ENCODE measurements around the gene SASH3. TPM values are rescaled to one million over a fixed set of nuclear protein-coding genes. Genes with fewer than 3 reads are reported as not detected.

Gene SASH3
- total RNA-seq, 6 experiments from 2014 or later: not detected

GRCh38 chrX:129768586-129769466 lies 10.9 kb upstream of the SASH3 start:
- no peak overlapping the region for H3K27ac Mint-ChIP-seq
- H3K36me3 Mint-ChIP-seq (ENCODE audit: low read depth): no peaks in the 10 kb centered on the region
- no peak for DNase-seq
- H3K4me1 Mint-ChIP-seq (ENCODE audit: low read depth): no peaks in the 10 kb centered on the region
- H3K9me3 Mint-ChIP-seq: no peaks in the 10 kb centered on the region
- TF ChIP-seq CTCF (IDR thresholded peaks at IDR 0.05): no peak
- peaks cover 2% of the 10 kb centered on the region; the same call in 1 of the 2 replicates for H3K27me3 Mint-ChIP-seq (ENCODE audit: insufficient read depth)
- no peak overlapping the region for H3K4me3 Mint-ChIP-seq

GRCh38 chrX:129769467-129770154 lies 10.1 kb upstream of the SASH3 start:
- Mint-ChIP-seq H3K9me3 (no peaks in the 10 kb centered on the region), H3K27me3 (ENCODE audit: insufficient read depth) (peaks cover 2% of the 10 kb centered on the region; the same call in 1 of the 2 replicates), H3K36me3 (ENCODE audit: low read depth) (no peaks in the 10 kb centered on the region), H3K4me3 (no peak overlapping the region), H3K4me1 (ENCODE audit: low read depth) (no peaks in the 10 kb centered on the region), H3K27ac (no peak overlapping the region)
- no peak for TF ChIP-seq CTCF (IDR thresholded peaks at IDR 0.05)
- no peak for DNase-seq

- no peaks in the 10 kb centered on the region for H3K36me3 Mint-ChIP-seq (ENCODE audit: low read depth)
- peaks cover 5% of the 10 kb centered on the region for H3K27me3 Mint-ChIP-seq (ENCODE audit: insufficient read depth)
- DNase-seq: no peak
- H3K4me1 Mint-ChIP-seq (ENCODE audit: low read depth): no peaks in the 10 kb centered on the region
- H3K9me3 Mint-ChIP-seq: no peaks in the 10 kb centered on the region
- no peak for TF ChIP-seq CTCF (IDR thresholded peaks at IDR 0.05)
- H3K27ac Mint-ChIP-seq: no peak overlapping the region
- H3K4me3 Mint-ChIP-seq: no peak overlapping the region
Measured at GRCh38 chrX:129771266-129771995, 8.3 kb upstream of the SASH3 start.

- no peak for DNase-seq
- no peak overlapping the region for H3K4me3 Mint-ChIP-seq
- TF ChIP-seq CTCF (IDR thresholded peaks at IDR 0.05): no peak
- H3K4me1 Mint-ChIP-seq (ENCODE audit: low read depth): no peaks in the 10 kb centered on the region
- no peaks in the 10 kb centered on the region for H3K9me3 Mint-ChIP-seq
- H3K27me3 Mint-ChIP-seq (ENCODE audit: insufficient read depth): peaks cover 6% of the 10 kb centered on the region
- no peaks in the 10 kb centered on the region for H3K36me3 Mint-ChIP-seq (ENCODE audit: low read depth)
- H3K27ac Mint-ChIP-seq: no peak overlapping the region
Measured at GRCh38 chrX:129772796-129773431, 6.8 kb upstream of the SASH3 start.

Measured in HFFc6 (cell line).